Effector CD8-positive, alpha-beta T cell (primary cell): ENCODE data around the gene NCK2.

Experiments
- DNase-seq: peaks from one replicate; lab custom pipeline; 2025; lab: John Stamatoyannopoulos, UW
- total RNA-seq, 4 experiments: gene quantifications; one replicate each; lab custom pipeline; 2026; lab: John Stamatoyannopoulos, UW

Gene NCK2
- 83.2 to 160 (median 112) reads per million in 4 experiments for total RNA-seq

- no peak for DNase-seq
Measured at GRCh38 chr2:105744909-105745853, at the start of gene NCK2. Gene NCK2, plus strand, starts transcription at chr2:105744912. Its CDS starts 110,152 bp downstream, at chr2:105855064.

DNA sequence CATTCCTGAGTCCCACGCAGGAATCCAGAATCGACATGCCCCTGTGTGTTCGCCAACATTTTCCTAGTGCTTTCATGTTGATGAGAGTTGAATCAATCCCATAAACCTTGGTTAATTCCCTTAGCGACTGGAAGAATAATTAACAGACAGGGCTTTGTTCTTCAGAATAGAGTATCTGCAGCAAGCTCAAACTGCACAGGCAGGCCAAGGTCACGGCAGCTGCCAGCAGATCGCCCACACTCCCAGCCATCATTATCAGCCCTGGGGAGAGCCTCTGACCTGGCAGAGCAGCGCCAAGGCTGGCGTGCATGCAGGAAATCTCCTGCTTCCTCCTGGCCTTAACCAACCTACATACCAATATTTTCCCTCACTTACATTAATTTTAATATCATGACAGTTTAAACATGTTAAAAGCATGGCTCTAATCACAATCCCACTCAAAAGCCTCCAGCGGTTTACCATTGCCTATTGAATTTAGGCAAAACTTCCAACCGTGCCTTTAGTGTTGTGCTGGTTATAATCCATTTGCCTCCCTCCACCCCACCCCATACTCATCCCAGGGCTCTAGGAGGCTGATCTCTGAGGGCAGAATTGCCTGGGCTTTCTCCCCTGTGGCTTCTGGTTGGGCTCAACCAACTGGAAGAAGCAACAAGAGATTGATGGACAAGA is 46.8 kb upstream of the NCK2 start:
- DNase-seq, result no peak

- DNase-seq, result no peak
Measured at GRCh38 chr2:105698820-105699219, 45.9 kb upstream of the NCK2 start.

GRCh38 chr2:105701042-105701441 is 43.7 kb upstream of the NCK2 start:
- DNase-seq, result no peak

DNA sequence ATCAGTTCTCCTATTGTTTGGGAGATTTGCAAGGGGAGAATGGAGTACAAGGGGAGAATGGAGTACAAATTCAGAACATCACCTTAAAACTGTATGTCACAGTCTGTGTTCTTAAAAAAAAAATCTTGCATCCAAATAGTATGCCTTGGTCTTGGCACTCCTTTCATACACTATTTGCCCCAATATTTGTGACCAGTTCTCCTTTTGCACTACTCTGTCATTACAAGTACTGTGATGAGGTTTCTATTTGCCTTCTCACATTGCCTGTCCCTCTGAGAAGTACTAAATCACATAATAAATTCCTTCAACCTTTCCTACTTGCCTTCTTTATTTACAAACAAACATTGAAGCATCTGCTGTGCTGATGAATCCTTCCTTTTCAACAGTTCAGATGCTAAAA is 36.0 kb upstream of the NCK2 start:
- DNase-seq, result no peak

DNA sequence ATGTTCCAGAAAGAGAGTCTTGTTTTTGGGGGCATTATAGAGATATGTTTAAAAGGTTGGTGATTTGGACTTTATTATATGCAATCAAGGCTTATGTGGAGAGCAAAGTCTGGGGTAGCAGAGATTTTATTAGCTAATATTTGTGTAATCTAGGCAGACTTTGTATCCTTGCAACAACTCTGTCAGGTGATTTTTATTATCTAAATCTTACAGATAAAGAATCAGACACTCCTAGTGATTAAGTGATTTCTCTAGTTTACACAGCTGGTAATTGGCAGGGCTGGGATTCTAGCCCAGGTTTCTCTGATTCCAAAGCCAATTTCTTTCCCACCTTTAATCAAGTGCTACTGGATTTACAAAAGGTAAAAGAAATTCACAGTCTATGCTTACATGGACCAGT is 33.3 kb upstream of the NCK2 start:
- no peak for DNase-seq

- no peak for DNase-seq
Measured at GRCh38 chr2:105712166-105712915, 32.4 kb upstream of the NCK2 start.

GRCh38 chr2:105712981-105713596 is 31.6 kb upstream of the NCK2 start:
- DNase-seq, result no peak

GRCh38 chr2:105714141-105714540 is 30.6 kb upstream of the NCK2 start:
- no peak for DNase-seq

- DNase-seq, result no peak
Measured at GRCh38 chr2:105718846-105719481, 25.7 kb upstream of the NCK2 start.

DNA sequence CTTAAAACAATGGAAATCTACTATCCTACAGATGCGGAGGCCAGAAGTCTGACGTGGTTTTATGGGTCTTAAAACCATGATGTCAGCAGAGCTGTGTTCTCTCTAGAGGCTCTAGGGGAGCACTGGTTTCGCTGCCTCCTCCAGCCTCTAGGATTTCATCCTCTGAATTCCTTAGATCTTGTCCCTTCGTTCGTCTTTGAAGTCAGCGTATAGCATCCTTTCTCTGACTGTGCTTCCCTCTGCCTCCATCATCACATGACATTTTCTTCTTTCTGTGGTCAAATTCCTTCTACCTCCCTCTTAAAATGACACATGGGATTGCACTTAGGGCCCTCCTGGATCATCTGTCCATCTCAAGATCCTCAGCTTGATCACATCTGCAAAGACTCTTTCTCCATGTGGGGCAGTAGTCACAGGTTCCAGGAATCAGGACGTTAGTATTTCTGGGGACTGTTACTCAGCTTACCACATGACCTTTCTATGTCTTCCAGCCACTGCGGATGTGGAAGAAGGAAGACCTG is 22.7 kb upstream of the NCK2 start:
- DNase-seq, result no peak

DNA sequence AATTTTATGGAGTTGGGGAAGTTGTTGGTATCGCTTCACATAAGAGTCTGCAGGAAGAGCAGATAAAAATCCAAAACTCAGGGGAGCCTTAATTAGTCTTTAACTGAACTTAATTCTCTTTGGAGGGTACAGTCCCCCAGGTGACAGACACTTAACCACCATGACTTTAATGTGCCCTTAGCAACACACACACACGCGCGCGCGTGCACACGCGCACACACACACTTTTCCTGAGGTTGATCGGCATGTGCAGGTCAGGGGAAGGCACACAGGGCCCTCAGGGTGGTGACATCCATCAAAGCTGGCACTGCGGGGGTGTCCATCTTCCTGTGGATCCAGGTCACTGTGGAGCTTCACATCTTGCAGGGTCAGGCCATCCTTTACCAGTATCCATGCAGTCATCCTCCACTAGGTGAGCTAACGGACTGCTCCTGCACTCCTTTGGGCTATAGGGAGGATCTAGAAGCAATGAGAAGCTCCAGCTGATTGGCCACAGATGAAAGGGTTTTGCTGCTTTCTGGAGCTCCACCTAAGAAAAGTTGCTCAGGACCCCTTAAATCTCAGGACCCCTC is 21.9 kb upstream of the NCK2 start:
- no peak for DNase-seq

DNA sequence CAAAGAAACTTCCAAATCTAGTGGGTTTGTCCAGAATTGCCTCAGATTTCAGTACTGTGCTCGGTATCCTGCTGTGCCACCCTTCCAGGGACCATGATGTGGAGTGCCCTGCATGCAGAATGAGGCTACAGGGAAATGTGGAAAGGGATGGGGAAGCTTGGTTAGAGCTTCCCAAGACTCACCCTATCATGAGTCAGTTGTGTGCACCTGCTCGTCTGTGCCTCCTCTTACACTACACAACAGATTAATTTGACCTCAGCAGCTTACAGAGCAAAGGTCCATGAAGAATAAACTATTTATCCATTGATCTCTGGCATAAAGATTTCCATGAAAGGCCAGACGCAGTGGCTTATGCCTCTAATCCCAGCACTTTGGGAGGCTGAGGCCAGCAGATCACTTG is 21.3 kb upstream of the NCK2 start:
- no peak for DNase-seq

GRCh38 chr2:105725388-105725787 is 19.3 kb upstream of the NCK2 start:
- DNase-seq, result no peak

DNA sequence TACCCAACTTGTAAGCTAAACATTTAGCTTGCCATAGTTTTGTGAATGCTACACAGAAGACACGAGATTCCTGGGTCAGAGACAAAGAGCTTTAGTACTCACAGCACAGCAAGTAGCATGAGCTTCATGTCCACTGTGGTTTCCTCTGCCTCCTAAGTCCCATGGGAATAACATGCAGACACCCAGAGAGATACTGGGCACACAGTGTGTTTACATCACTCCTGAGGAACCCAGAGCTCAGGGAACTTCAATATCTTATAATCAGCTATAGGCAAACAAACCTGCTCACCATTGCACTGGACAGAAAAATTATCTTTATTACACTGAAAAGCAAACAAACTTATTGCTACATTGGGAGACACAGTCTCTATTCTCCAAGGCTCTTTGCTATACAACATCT is 14.5 kb upstream of the NCK2 start:
- DNase-seq, result no peak

GRCh38 chr2:105731511-105731910 is 13.2 kb upstream of the NCK2 start:
- no peak for DNase-seq

- no peak for DNase-seq
Measured at GRCh38 chr2:105732101-105732500, 12.6 kb upstream of the NCK2 start.

- no peak for DNase-seq
Measured at GRCh38 chr2:105732955-105733607, 11.6 kb upstream of the NCK2 start.

DNA sequence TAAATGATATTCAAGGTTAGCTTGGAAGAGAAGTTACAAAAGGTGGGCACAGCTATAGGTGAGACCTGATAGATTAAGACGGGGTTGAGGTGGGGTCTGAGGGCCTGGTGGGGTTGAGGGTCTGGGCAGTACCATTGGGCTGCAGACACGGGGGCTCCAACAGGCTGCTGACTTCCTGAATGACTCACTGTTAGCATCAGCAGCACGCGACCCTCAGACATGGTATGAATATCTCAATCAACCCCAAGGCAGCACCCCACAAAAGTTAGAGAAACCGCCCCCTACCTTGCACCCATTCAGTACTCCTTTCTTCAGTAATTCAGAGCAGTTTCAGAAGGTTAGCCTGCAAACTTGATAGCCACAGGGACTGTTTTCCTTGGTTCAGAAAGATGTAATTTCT is 10.8 kb upstream of the NCK2 start:
- DNase-seq, result no peak
